CD14-positive monocyte (primary cell): ENCODE data around the gene CELF2. TPM values are rescaled to one million over a fixed set of nuclear protein-coding genes. Genes with fewer than 3 reads are reported as not detected.

Source experiments
- DNase-seq, 3 donors: peaks; one replicate each; pipeline ENCODE4 v3.0.0-alpha.2; 2011 to 2022
- H2AFZ ChIP-seq: 2 replicates; pipeline ENCODE4 v1.6.0; 2012; ENCODE audit warnings: mild to moderate bottlenecking, low read depth, low read length, inconsistent platforms; ENCODE audit not compliant: insufficient read depth, poor library complexity, severe bottlenecking
- H3K27ac ChIP-seq, 2 donors: 1 replicate in 1 of 2; 2 replicates in 1 of 2; pipeline ENCODE4 v1.5.1; 2012 to 2013; ENCODE audit warnings: low read length in 2 of 2, control low read depth in 1 of 2, inconsistent platforms in 1 of 2, low read depth in 1 of 2, mild to moderate bottlenecking in 1 of 2
- H3K27me3 ChIP-seq, 2 donors: one replicate each; pipeline versions ENCODE4 v1.6.0 to v1.6.1; 2011 to 2013; ENCODE audit warnings: low read length in 2 of 2; ENCODE audit not compliant: control insufficient read depth in 2 of 2, insufficient read depth in 2 of 2
- H3K36me3 ChIP-seq, 2 donors: replicated peaks in 1 of 2; 1 replicate in 1 of 2; 2 replicates in 1 of 2; pipeline versions ENCODE4 v1.5.1 to v1.6.1; 2012 to 2013; ENCODE audit warnings: low read length in 2 of 2, control low read depth in 1 of 2, inconsistent platforms in 1 of 2, mild to moderate bottlenecking in 1 of 2; ENCODE audit not compliant: insufficient read depth in 2 of 2, control insufficient read depth in 1 of 2
- H3K4me1 ChIP-seq, 2 donors: 1 replicate in 1 of 2; 2 replicates in 1 of 2; pipeline versions ENCODE4 v1.5.1 to v1.6.1; 2012 to 2013; ENCODE audit warnings: low read length in 2 of 2, control low read depth in 1 of 2, inconsistent platforms in 1 of 2, mild to moderate bottlenecking in 1 of 2, moderate library complexity in 1 of 2; ENCODE audit not compliant: insufficient read depth in 2 of 2, control insufficient read depth in 1 of 2
- H3K4me2 ChIP-seq: replicated peaks from 2 replicates; pipeline ENCODE3; 2012; ENCODE audit warnings: low read length, moderate library complexity, mild to moderate bottlenecking; ENCODE audit not compliant: poor library complexity, severe bottlenecking; ENCODE audit errors: extremely low read depth
- H3K4me3 ChIP-seq, 3 experiments: fragments of 200-600 bp in 1 of 3; sonication (generic) in 1 of 3; replicated peaks in 1 of 3; 1 replicate in 2 of 3; 2 replicates in 1 of 3; pipeline ENCODE4 v1.5.1; 2011 to 2013; ENCODE audit warnings: low read length in 3 of 3, mild to moderate bottlenecking in 3 of 3, control low read depth in 2 of 3, low read depth in 2 of 3, inconsistent platforms in 1 of 3, moderate library complexity in 1 of 3
- H3K79me2 ChIP-seq: 2 replicates; pipeline ENCODE4 v1.6.0; 2012; ENCODE audit warnings: mild to moderate bottlenecking, control low read depth, inconsistent platforms, low read length, moderate library complexity; ENCODE audit not compliant: insufficient read depth
- H3K9ac ChIP-seq: 2 replicates; pipeline ENCODE4 v1.6.0; 2017; ENCODE audit warnings: low read length, mild to moderate bottlenecking; ENCODE audit not compliant: insufficient read depth, poor library complexity, severe bottlenecking
- H3K9me3 ChIP-seq, 2 donors: replicated peaks in 1 of 2; 1 replicate in 1 of 2; 2 replicates in 1 of 2; pipeline versions ENCODE4 v1.5.1 to v1.6.1; 2012 to 2013; ENCODE audit warnings: low read length in 2 of 2, control low read depth in 1 of 2; ENCODE audit not compliant: control insufficient read depth in 1 of 2, insufficient read depth in 1 of 2
- H4K20me1 ChIP-seq: 2 replicates; pipeline ENCODE4 v1.6.0; 2012; ENCODE audit warnings: mild to moderate bottlenecking, low read length, control low read depth, moderate library complexity; ENCODE audit not compliant: insufficient read depth
- H3K27ac Mint-ChIP-seq, 7 donors: one replicate each; pipeline ENCODE4 v1.8.0; 2020; ENCODE audit warnings: mild to moderate bottlenecking in 7 of 7, mixed read lengths in 7 of 7, moderate library complexity in 6 of 7, inconsistent platforms in 2 of 7
- H3K27me3 Mint-ChIP-seq, 3 donors: one replicate each; pipeline ENCODE4 v1.8.0; 2021 to 2022; ENCODE audit warnings: low read depth in 3 of 3, mild to moderate bottlenecking in 3 of 3, mixed read lengths in 3 of 3, moderate library complexity in 3 of 3, inconsistent platforms in 1 of 3
- H3K36me3 Mint-ChIP-seq, 2 donors: one replicate each; pipeline ENCODE4 v1.8.0; 2020; ENCODE audit warnings: mixed read lengths in 2 of 2, inconsistent platforms in 1 of 2, mild to moderate bottlenecking in 1 of 2
- H3K4me1 Mint-ChIP-seq: one replicate; pipeline ENCODE4 v1.8.0; 2020; ENCODE audit warnings: mild to moderate bottlenecking, mixed read lengths
- H3K4me3 Mint-ChIP-seq, 2 donors: one replicate each; pipeline ENCODE4 v1.8.0; 2020; ENCODE audit warnings: mild to moderate bottlenecking in 2 of 2, mixed read lengths in 2 of 2, moderate library complexity in 1 of 2
- H3K9me3 Mint-ChIP-seq, 7 donors: one replicate each; pipeline ENCODE4 v1.8.0; 2020 to 2022; ENCODE audit warnings: mixed read lengths in 7 of 7, mild to moderate bottlenecking in 6 of 7, moderate library complexity in 6 of 7, inconsistent platforms in 2 of 7
- WGBS: methylation state at CpG from one replicate; pipeline ENCODE4 v1.1.5; 2013; ENCODE audit warnings: missing lambda C conversion rate; ENCODE audit not compliant: insufficient coverage; 5-methylcytosine and 5-hydroxymethylcytosine counted together
- intact Hi-C, 2 donors: fragments of 100-400 bp; cut with micrococcal nuclease; formaldehyde crosslinking; loops; one replicate each; pipeline versions ENCODE4 v1.15.0 to v1.15.1; 2023
- polyA plus RNA-seq, 3 donors: library from polyadenylated mRNA; depleted of rRNA in 1 of 3; unstranded in 2 of 3; stranded (reverse) in 1 of 3; fragments of 300-500 nt in 2 of 3; fragments of >200 nt in 1 of 3; fragmentation: Illumina TruSeq in 2 of 3; gene quantifications; 1 replicate in 2 of 3; 2 replicates in 1 of 3; pipeline ENCODE4 v1.2.3, GENCODE V29; 2012 to 2021
- TF ChIP-seq, protein P1 (sequence below): fragments of 200-600 bp; IDR thresholded peaks from one replicate; pipeline ENCODE4 v1.8.0; 2022; ENCODE audit warnings: antibody characterized with exemption, mild to moderate bottlenecking

The CELF2 gene
- polyA plus RNA-seq, 3 donors, result 53.5 to 93.3 (median 80.5) TPM

DNA sequence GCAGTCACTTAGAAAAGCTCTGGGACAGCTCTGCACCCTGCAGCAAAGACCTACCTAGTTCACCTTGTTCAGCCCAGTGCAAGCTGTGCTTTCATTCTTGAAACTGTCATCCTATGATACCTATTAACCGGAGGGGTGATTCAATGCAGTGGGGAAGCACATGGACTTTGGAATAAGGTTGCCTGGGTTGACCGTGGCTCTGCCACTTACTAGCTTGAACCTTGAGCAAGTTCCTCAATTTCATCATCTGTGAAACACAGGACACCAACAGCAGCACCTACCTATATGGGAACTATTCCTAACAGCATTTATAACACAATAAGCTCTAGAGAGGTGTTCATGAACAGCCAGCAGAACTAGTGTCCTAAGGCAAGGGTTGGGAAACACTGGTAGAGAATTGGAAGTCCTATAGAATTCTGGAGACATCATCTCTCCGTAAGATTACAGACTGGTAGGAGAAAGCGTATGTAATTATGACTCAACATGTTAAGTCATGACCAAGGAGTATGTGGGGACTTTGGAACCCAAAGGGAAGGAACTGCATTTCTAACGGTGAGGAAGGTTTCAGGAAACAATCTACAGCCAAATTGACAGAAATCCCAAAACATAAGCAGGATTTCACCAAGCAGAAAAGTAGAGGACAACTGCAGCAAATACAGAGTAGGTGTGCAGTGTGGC lies 323.8 kb downstream of the CELF2 start:
- Histone ChIP-seq H3K9ac (no peak overlapping the region), H3K4me2 (peak overlapping the region; percentile 32), H3K36me3 (peaks cover 0 to 4% of the 10 kb centered on the region in 2 donors), H3K79me2 (no peaks in the 10 kb centered on the region), H3K4me1 (peaks cover 27 to 35% of the 10 kb centered on the region in 2 donors), H3K4me3 (no peak overlapping the region), H3K27me3 (no peaks in the 10 kb centered on the region), H3K9me3 (no peaks in the 10 kb centered on the region), H3K27ac (no peak overlapping the region), H2AFZ (no peak overlapping the region), H4K20me1 (peaks cover 23% of the 10 kb centered on the region)
- WGBS, result 0% methylated on average over 2 of the region's 5 CpGs
- Mint-ChIP-seq H3K4me3 (peak overlapping the region in 1 of 2 donors; percentile 37), H3K4me1 (peaks cover 40% of the 10 kb centered on the region), H3K27ac (no peak overlapping the region), H3K27me3 (peaks cover 2 to 4% (median 2%) of the 10 kb centered on the region in 3 donors), H3K36me3 (peaks cover 4% of the 10 kb centered on the region in 2 donors), H3K9me3 (peaks cover 0 to 2% (median 0%) of the 10 kb centered on the region in 7 donors)
- peak; percentile 23 to 59 (median 36) for DNase-seq
- intact Hi-C loops, result no loop called here
- TF ChIP-seq, protein P1, sequence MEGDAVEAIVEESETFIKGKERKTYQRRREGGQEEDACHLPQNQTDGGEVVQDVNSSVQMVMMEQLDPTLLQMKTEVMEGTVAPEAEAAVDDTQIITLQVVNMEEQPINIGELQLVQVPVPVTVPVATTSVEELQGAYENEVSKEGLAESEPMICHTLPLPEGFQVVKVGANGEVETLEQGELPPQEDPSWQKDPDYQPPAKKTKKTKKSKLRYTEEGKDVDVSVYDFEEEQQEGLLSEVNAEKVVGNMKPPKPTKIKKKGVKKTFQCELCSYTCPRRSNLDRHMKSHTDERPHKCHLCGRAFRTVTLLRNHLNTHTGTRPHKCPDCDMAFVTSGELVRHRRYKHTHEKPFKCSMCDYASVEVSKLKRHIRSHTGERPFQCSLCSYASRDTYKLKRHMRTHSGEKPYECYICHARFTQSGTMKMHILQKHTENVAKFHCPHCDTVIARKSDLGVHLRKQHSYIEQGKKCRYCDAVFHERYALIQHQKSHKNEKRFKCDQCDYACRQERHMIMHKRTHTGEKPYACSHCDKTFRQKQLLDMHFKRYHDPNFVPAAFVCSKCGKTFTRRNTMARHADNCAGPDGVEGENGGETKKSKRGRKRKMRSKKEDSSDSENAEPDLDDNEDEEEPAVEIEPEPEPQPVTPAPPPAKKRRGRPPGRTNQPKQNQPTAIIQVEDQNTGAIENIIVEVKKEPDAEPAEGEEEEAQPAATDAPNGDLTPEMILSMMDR, result no peak

DNA sequence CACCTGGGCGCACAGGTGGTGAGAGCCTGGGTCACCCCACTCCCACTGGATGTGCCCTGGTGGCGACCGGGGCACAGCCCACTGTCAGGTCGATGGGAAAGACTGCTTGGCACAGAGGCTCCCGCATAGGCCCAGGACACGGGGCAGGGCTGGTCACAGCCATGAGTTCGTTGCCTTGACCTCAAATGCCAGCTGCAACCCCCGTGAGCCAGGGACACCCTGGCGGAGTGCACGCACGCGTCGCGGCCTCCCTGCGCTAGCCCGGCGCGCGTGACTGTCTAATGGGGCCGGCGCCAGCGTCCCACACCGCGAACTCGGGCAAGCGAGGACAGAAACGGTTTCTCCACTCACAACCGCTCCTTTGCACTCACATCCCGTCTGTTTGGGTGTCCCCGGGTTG lies 326.4 kb downstream of the CELF2 start:
- Histone ChIP-seq H3K4me2 (no peak overlapping the region), H3K4me3 (no peak overlapping the region), H3K9me3 (no peaks in the 10 kb centered on the region), H3K4me1 (peaks cover 27 to 35% of the 10 kb centered on the region in 2 donors), H3K79me2 (no peaks in the 10 kb centered on the region), H3K27me3 (no peaks in the 10 kb centered on the region), H3K36me3 (no peaks in the 10 kb centered on the region), H3K9ac (no peak overlapping the region), H3K27ac (no peak overlapping the region), H4K20me1 (no peaks in the 10 kb centered on the region), H2AFZ (no peak overlapping the region)
- no peak overlapping the region for H3K27ac Mint-ChIP-seq
- H3K27me3 Mint-ChIP-seq, result peaks cover 2 to 4% (median 2%) of the 10 kb centered on the region in 3 donors
- no peak for DNase-seq
- H3K36me3 Mint-ChIP-seq, result no peaks in the 10 kb centered on the region
- no peak overlapping the region for H3K4me3 Mint-ChIP-seq
- peaks cover 0 to 5% (median 0%) of the 10 kb centered on the region in 7 donors for H3K9me3 Mint-ChIP-seq
- TF ChIP-seq, protein P1, result no peak
- H3K4me1 Mint-ChIP-seq, result peaks cover 38% of the 10 kb centered on the region
- intact Hi-C loops, result no loop called here
- 96% methylated on average over 29 of the region's 30 CpGs for WGBS
